ENCODE results near the gene CPLANE1.

CPLANE1 gene

GRCh38 chr5:37207802-37208201 is 41.4 kb downstream of the CPLANE1 start (continued):
- TF ChIP-seq ZNF8 (CRISPR knock-in tag; IDR thresholded peaks at IDR 0.05) (no peak), GLIS3 (CRISPR knock-in tag; IDR thresholded peaks at IDR 0.05) (no peak), ARNTL (CRISPR knock-in tag; IDR thresholded peaks at IDR 0.05; ENCODE audit: borderline replicate concordance, low read depth) (no peak)
- TF ChIP-seq, protein P1, sequence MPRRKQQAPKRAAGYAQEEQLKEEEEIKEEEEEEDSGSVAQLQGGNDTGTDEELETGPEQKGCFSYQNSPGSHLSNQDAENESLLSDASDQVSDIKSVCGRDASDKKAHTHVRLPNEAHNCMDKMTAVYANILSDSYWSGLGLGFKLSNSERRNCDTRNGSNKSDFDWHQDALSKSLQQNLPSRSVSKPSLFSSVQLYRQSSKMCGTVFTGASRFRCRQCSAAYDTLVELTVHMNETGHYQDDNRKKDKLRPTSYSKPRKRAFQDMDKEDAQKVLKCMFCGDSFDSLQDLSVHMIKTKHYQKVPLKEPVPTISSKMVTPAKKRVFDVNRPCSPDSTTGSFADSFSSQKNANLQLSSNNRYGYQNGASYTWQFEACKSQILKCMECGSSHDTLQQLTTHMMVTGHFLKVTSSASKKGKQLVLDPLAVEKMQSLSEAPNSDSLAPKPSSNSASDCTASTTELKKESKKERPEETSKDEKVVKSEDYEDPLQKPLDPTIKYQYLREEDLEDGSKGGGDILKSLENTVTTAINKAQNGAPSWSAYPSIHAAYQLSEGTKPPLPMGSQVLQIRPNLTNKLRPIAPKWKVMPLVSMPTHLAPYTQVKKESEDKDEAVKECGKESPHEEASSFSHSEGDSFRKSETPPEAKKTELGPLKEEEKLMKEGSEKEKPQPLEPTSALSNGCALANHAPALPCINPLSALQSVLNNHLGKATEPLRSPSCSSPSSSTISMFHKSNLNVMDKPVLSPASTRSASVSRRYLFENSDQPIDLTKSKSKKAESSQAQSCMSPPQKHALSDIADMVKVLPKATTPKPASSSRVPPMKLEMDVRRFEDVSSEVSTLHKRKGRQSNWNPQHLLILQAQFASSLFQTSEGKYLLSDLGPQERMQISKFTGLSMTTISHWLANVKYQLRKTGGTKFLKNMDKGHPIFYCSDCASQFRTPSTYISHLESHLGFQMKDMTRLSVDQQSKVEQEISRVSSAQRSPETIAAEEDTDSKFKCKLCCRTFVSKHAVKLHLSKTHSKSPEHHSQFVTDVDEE (CRISPR knock-in tag; IDR thresholded peaks at IDR 0.05), result no peak

GRCh38 chr5:37206736-37207135 is 42.4 kb downstream of the CPLANE1 start:
- ATAC-seq, result no peak
- TF ChIP-seq TOX (CRISPR knock-in tag; IDR thresholded peaks at IDR 0.05; ENCODE audit: borderline replicate concordance), result no peak
- no peak for TF ChIP-seq ZFP30 (CRISPR knock-in tag; IDR thresholded peaks at IDR 0.05)
- no peak for TF ChIP-seq ZC3H10 (CRISPR knock-in tag; IDR thresholded peaks at IDR 0.05)

GRCh38 chr5:37198842-37199241 is 50.3 kb downstream of the CPLANE1 start:
- no peak for ATAC-seq

More at GRCh38 chr5:37198842-37199241, 50.3 kb downstream of the CPLANE1 start:
- TF ChIP-seq ZFP3 (CRISPR knock-in tag; IDR thresholded peaks at IDR 0.05), result no peak
- no peak for TF ChIP-seq ZNF565 (CRISPR knock-in tag; conservative IDR thresholded peaks at IDR 0.05; ENCODE audit: low read depth)
- TF ChIP-seq, protein P2, sequence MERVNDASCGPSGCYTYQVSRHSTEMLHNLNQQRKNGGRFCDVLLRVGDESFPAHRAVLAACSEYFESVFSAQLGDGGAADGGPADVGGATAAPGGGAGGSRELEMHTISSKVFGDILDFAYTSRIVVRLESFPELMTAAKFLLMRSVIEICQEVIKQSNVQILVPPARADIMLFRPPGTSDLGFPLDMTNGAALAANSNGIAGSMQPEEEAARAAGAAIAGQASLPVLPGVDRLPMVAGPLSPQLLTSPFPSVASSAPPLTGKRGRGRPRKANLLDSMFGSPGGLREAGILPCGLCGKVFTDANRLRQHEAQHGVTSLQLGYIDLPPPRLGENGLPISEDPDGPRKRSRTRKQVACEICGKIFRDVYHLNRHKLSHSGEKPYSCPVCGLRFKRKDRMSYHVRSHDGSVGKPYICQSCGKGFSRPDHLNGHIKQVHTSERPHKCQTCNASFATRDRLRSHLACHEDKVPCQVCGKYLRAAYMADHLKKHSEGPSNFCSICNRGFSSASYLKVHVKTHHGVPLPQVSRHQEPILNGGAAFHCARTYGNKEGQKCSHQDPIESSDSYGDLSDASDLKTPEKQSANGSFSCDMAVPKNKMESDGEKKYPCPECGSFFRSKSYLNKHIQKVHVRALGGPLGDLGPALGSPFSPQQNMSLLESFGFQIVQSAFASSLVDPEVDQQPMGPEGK (CRISPR knock-in tag; IDR thresholded peaks at IDR 0.05; ENCODE audit: borderline replicate concordance), result no peak
- no peak for TF ChIP-seq ARNTL (CRISPR knock-in tag; IDR thresholded peaks at IDR 0.05; ENCODE audit: borderline replicate concordance, low read depth)
- TF ChIP-seq BACH2 (CRISPR knock-in tag; IDR thresholded peaks at IDR 0.05; ENCODE audit: borderline replicate concordance), result no peak
- TF ChIP-seq CSDC2 (CRISPR knock-in tag; IDR thresholded peaks at IDR 0.05), result no peak
- no peak for TF ChIP-seq ZNF8 (CRISPR knock-in tag; IDR thresholded peaks at IDR 0.05)
- no peak for TF ChIP-seq ZC3H10 (CRISPR knock-in tag; IDR thresholded peaks at IDR 0.05)
- TF ChIP-seq PPARA (CRISPR knock-in tag; IDR thresholded peaks at IDR 0.05; ENCODE audit: borderline replicate concordance), result no peak
- TF ChIP-seq, protein P1 (CRISPR knock-in tag; IDR thresholded peaks at IDR 0.05), result no peak
- TF ChIP-seq ZFP30 (CRISPR knock-in tag; IDR thresholded peaks at IDR 0.05), result no peak
- TF ChIP-seq ZNF70 (CRISPR knock-in tag; IDR thresholded peaks at IDR 0.05), result no peak
- no peak for TF ChIP-seq ISL1 (CRISPR knock-in tag; IDR thresholded peaks at IDR 0.05)
- no peak for TF ChIP-seq RARB (CRISPR knock-in tag; IDR thresholded peaks at IDR 0.05)
- no peak for TF ChIP-seq TOX (CRISPR knock-in tag; IDR thresholded peaks at IDR 0.05; ENCODE audit: borderline replicate concordance)
- no peak for TF ChIP-seq POU6F1 (CRISPR knock-in tag; IDR thresholded peaks at IDR 0.05; ENCODE audit: borderline replicate concordance, low read depth)
- TF ChIP-seq CSRNP3 (CRISPR knock-in tag; IDR thresholded peaks at IDR 0.05), result no peak
- TF ChIP-seq, protein P3, sequence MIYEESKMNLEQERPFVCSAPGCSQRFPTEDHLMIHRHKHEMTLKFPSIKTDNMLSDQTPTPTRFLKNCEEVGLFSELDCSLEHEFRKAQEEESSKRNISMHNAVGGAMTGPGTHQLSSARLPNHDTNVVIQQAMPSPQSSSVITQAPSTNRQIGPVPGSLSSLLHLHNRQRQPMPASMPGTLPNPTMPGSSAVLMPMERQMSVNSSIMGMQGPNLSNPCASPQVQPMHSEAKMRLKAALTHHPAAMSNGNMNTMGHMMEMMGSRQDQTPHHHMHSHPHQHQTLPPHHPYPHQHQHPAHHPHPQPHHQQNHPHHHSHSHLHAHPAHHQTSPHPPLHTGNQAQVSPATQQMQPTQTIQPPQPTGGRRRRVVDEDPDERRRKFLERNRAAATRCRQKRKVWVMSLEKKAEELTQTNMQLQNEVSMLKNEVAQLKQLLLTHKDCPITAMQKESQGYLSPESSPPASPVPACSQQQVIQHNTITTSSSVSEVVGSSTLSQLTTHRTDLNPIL (CRISPR knock-in tag; IDR thresholded peaks at IDR 0.05; ENCODE audit: low read depth), result no peak

Measured in SK-N-SH treated with all-trans-retinoic acid at 6 μM for 48 hours (cell line).